Measurements from ENCODE around the gene CYB561D1. TPM values are rescaled to one million over a fixed set of nuclear protein-coding genes. Genes with fewer than 3 reads are reported as not detected.

CYB561D1 gene
- total and polyA plus RNA-seq, 3 donors from 2014 or later = 8.0 to 11.5 (median 8.0) TPM

GRCh38 chr1:109521002-109521951, 27.4 kb downstream of the CYB561D1 start:
- Histone ChIP-seq H3K27ac (no peak overlapping the region), H3K36me3 (ENCODE audit: low read depth, missing control alignments) (no peaks in the 10 kb centered on the region), H3K27me3 (no peaks in the 10 kb centered on the region), H3K9me3 (no peaks in the 10 kb centered on the region), H3K4me3 (no peak overlapping the region), H3K4me1 (peaks cover 12% of the 10 kb centered on the region)
- no peak for DNase-seq
- intact Hi-C loops (cut with DNase I; ENCODE audit: low total_unique reads) = no loop called here
- 44 to 52% methylated on average over 8 to 14 of the region's 14 CpGs for WGBS, 2 donors
- no peak for TF ChIP-seq CTCF (IDR thresholded peaks at IDR 0.05)
- TF ChIP-seq POLR2A (IDR thresholded peaks at IDR 0.05) = no peak

GRCh38 chr1:109522026-109522425, 28.1 kb downstream of the CYB561D1 start:
- Histone ChIP-seq H3K4me1 (peaks cover 12% of the 10 kb centered on the region), H3K36me3 (ENCODE audit: low read depth, missing control alignments) (no peaks in the 10 kb centered on the region), H3K4me3 (no peak overlapping the region), H3K9me3 (no peaks in the 10 kb centered on the region), H3K27ac (no peak overlapping the region), H3K27me3 (no peaks in the 10 kb centered on the region)
- TF ChIP-seq CTCF (IDR thresholded peaks at IDR 0.05) = no peak
- no peak for TF ChIP-seq POLR2A (IDR thresholded peaks at IDR 0.05)
- intact Hi-C loops (cut with DNase I; ENCODE audit: low total_unique reads) = no loop called here
- WGBS, 2 donors = 77 to 83% methylated on average over 7 of the region's 7 CpGs
- DNase-seq = no peak

GRCh38 chr1:109523706-109524105, 29.8 kb downstream of the CYB561D1 start:
- H3K9me3 ChIP-seq = no peaks in the 10 kb centered on the region
- intact Hi-C loops (cut with DNase I; ENCODE audit: low total_unique reads) = no loop called here
- no peak overlapping the region for H3K27ac ChIP-seq
- no peak overlapping the region for H3K4me3 ChIP-seq
- TF ChIP-seq CTCF (IDR thresholded peaks at IDR 0.05) (no peak), POLR2A (IDR thresholded peaks at IDR 0.05) (no peak)
- peaks cover 12% of the 10 kb centered on the region for H3K4me1 ChIP-seq
- no peaks in the 10 kb centered on the region for H3K36me3 ChIP-seq (ENCODE audit: low read depth, missing control alignments)
- H3K27me3 ChIP-seq = no peaks in the 10 kb centered on the region
- WGBS, 2 donors = 90% methylated on average over 2 of the region's 2 CpGs
- DNase-seq = no peak

- intact Hi-C loops (cut with DNase I; ENCODE audit: low total_unique reads) = no loop called here
- no peaks in the 10 kb centered on the region for H3K27me3 ChIP-seq
- H3K27ac ChIP-seq = no peak overlapping the region
- H3K4me1 ChIP-seq = peaks cover 27% of the 10 kb centered on the region
- H3K4me3 ChIP-seq = no peak overlapping the region
- TF ChIP-seq POLR2A (IDR thresholded peaks at IDR 0.05) (no peak), CTCF (IDR thresholded peaks at IDR 0.05) (no peak)
- no peak for DNase-seq
- H3K36me3 ChIP-seq (ENCODE audit: low read depth, missing control alignments) = no peaks in the 10 kb centered on the region
- no peaks in the 10 kb centered on the region for H3K9me3 ChIP-seq
- 89 to 90% methylated on average over 14 of the region's 14 CpGs for WGBS, 2 donors
Observed at GRCh38 chr1:109527098-109527811, 33.4 kb downstream of the CYB561D1 start.
